H1 (cell line): ENCODE data around the gene ADAMTS16. TPM values are rescaled to one million over a fixed set of nuclear protein-coding genes. Genes with fewer than 3 reads are reported as not detected.
A peak's percentile ranks its signal among the peaks of the same experiment; 100 is the strongest.

Experiments
- CTCF ChIA-PET: fragments of 300-600 bp; sonication (Branson Sonifier 250); formaldehyde crosslinking; loops from one replicate; lab custom pipeline; 2021; ENCODE audit not compliant: partially characterized antibody; lab: Charles Lee
- POLR2A ChIA-PET: fragments of 300-600 bp; sonication (Branson Sonifier 250); formaldehyde crosslinking; loops from one replicate; lab custom pipeline; 2021; ENCODE audit warnings: inconsistent platforms; ENCODE audit not compliant: partially characterized antibody; lab: Charles Lee
- DNase-seq, 2 experiments: peaks; one replicate each; pipeline versions ENCODE4 v3.0.0 to v3.0.0-alpha.2; 2010 to 2022; ENCODE audit warnings: low spot score in 2 of 2, low read depth in 1 of 2, mixed read lengths in 1 of 2
- FAIRE-seq: peaks from 2 replicates; lab custom pipeline; 2011; peaks lifted over from hg19 to GRCh38; lab: Jason Lieb, UNC
- H2AFZ ChIP-seq: 2 replicates; pipeline ENCODE4 v1.8.1; 2012; ENCODE audit warnings: low read length, inconsistent platforms
- H2AK5ac ChIP-seq: 2 replicates; pipeline ENCODE4 v1.6.1; 2013; ENCODE audit warnings: low read depth, low read length
- H2BK120ac ChIP-seq: replicated peaks from 2 replicates; pipeline ENCODE3; 2013; ENCODE audit warnings: low read depth, low read length, inconsistent platforms
- H2BK12ac ChIP-seq: 2 replicates; pipeline ENCODE4 v1.6.1; 2013; ENCODE audit warnings: low read depth, low read length
- H2BK15ac ChIP-seq: 2 replicates; pipeline ENCODE4 v1.6.1; 2013; ENCODE audit warnings: low read length
- H2BK20ac ChIP-seq: 2 replicates; pipeline ENCODE4 v1.6.1; 2013; ENCODE audit warnings: low read length
- H2BK5ac ChIP-seq: 2 replicates; pipeline ENCODE4 v1.6.1; 2013; ENCODE audit warnings: low read depth, low read length
- H3K14ac ChIP-seq: 2 replicates; pipeline ENCODE4 v1.6.1; 2013; ENCODE audit warnings: inconsistent platforms; ENCODE audit not compliant: insufficient read length
- H3K18ac ChIP-seq: 2 replicates; pipeline ENCODE4 v1.6.1; 2013; ENCODE audit warnings: low read length; ENCODE audit errors: extremely low read depth
- H3K23ac ChIP-seq: 2 replicates; pipeline ENCODE4 v1.6.1; 2013; ENCODE audit warnings: inconsistent platforms; ENCODE audit not compliant: insufficient read length
- H3K23me2 ChIP-seq: 2 replicates; pipeline ENCODE4 v1.6.1; 2013; ENCODE audit warnings: low read depth, low read length
- H3K27ac ChIP-seq: 2 replicates; pipeline ENCODE4 v1.6.1; 2011; ENCODE audit warnings: low read depth, low read length, inconsistent platforms
- H3K27me3 ChIP-seq, 4 experiments: replicated peaks in 1 of 4; 1 replicate in 1 of 4; 2 replicates in 3 of 4; pipeline versions ENCODE4 v1.6.1 to v1.8.1; 2011 to 2013; ENCODE audit warnings: low read length in 3 of 4, mild to moderate bottlenecking in 3 of 4, inconsistent platforms in 2 of 4, mixed read lengths in 2 of 4, moderate library complexity in 1 of 4; ENCODE audit not compliant: control insufficient read depth in 3 of 4, insufficient read depth in 3 of 4; ENCODE audit errors: extremely low read depth in 1 of 4
- H3K36me3 ChIP-seq, 4 experiments: 2 replicates each; pipeline versions ENCODE4 v1.6.1 to v1.8.1; 2011 to 2013; ENCODE audit warnings: mild to moderate bottlenecking in 4 of 4, low read length in 3 of 4, moderate library complexity in 2 of 4, control low read depth in 1 of 4, inconsistent platforms in 1 of 4; ENCODE audit not compliant: insufficient read depth in 4 of 4, control insufficient read depth in 2 of 4
- H3K4ac ChIP-seq: replicated peaks from 2 replicates; pipeline ENCODE3; 2013; ENCODE audit warnings: low read length, low read depth, mixed read lengths, inconsistent platforms; ENCODE audit not compliant: insufficient read length
- H3K4me1 ChIP-seq, 4 experiments: replicated peaks in 1 of 4; 1 replicate in 1 of 4; 2 replicates in 3 of 4; pipeline versions ENCODE4 v1.6.1 to v1.8.1; 2011 to 2013; ENCODE audit warnings: low read length in 3 of 4, inconsistent platforms in 2 of 4, mixed read lengths in 1 of 4; ENCODE audit not compliant: insufficient read depth in 4 of 4, control insufficient read depth in 3 of 4
- H3K4me2 ChIP-seq, 2 experiments: 2 replicates each; pipeline versions ENCODE4 v1.6.1 to v1.8.1; 2011 to 2013; ENCODE audit warnings: low read depth in 2 of 2, low read length in 2 of 2, control low read depth in 1 of 2, inconsistent platforms in 1 of 2, mild to moderate bottlenecking in 1 of 2; ENCODE audit not compliant: insufficient read depth in 1 of 2
- H3K4me3 ChIP-seq, 4 experiments: fragments of 200-600, 300-600 bp in 1 of 4; sonication (generic), shearing (Covaris generic), sonication (Bioruptor Twin) in 1 of 4; 2 replicates each; pipeline versions ENCODE4 v1.5.1 to v1.8.1; 2011 to 2016; ENCODE audit warnings: low read length in 4 of 4, low read depth in 3 of 4, control low read depth in 2 of 4, inconsistent platforms in 2 of 4, mild to moderate bottlenecking in 2 of 4, mixed read lengths in 1 of 4, moderate library complexity in 1 of 4; ENCODE audit not compliant: insufficient read depth in 2 of 4; ENCODE audit errors: extremely low read depth in 1 of 4
- H3K56ac ChIP-seq: replicated peaks from 2 replicates; pipeline ENCODE3; 2013; ENCODE audit warnings: low read depth, mild to moderate bottlenecking, mixed read lengths, low read length, inconsistent platforms; ENCODE audit not compliant: insufficient read length
- H3K79me1 ChIP-seq: 2 replicates; pipeline ENCODE4 v1.6.1; 2013; ENCODE audit warnings: low read depth, low read length, control low read depth
- H3K79me2 ChIP-seq, 2 experiments: 2 replicates each; pipeline versions ENCODE4 v1.6.1 to v1.8.1; 2012 to 2013; ENCODE audit warnings: low read length in 2 of 2, mild to moderate bottlenecking in 2 of 2, inconsistent platforms in 1 of 2; ENCODE audit not compliant: insufficient read depth in 2 of 2, control insufficient read depth in 1 of 2
- H3K9ac ChIP-seq, 4 experiments: replicated peaks in 1 of 4; 1 replicate in 1 of 4; 2 replicates in 3 of 4; pipeline versions ENCODE4 v1.6.1 to v1.8.1; 2011 to 2013; ENCODE audit warnings: low read depth in 3 of 4, low read length in 3 of 4, control low read depth in 2 of 4, mild to moderate bottlenecking in 2 of 4, moderate library complexity in 2 of 4, inconsistent platforms in 1 of 4; ENCODE audit errors: extremely low read depth in 1 of 4
- H3K9me3 ChIP-seq, 2 experiments: 2 replicates each; pipeline versions ENCODE4 v1.6.1 to v1.8.1; 2012 to 2013; ENCODE audit warnings: mild to moderate bottlenecking in 2 of 2, moderate library complexity in 2 of 2, control low read depth in 1 of 2, inconsistent platforms in 1 of 2, low read depth in 1 of 2, low read length in 1 of 2, mixed read lengths in 1 of 2; ENCODE audit not compliant: insufficient read depth in 2 of 2
- H4K20me1 ChIP-seq, 2 experiments: replicated peaks in 1 of 2; 2 replicates each; pipeline versions ENCODE3 to v1.8.1; 2011 to 2013; ENCODE audit warnings: inconsistent platforms in 2 of 2, low read length in 2 of 2, mild to moderate bottlenecking in 1 of 2; ENCODE audit not compliant: insufficient read depth in 2 of 2, control insufficient read depth in 1 of 2
- H4K5ac ChIP-seq: 2 replicates; pipeline ENCODE4 v1.6.1; 2013; ENCODE audit warnings: low read length, low read depth, mixed read lengths, inconsistent platforms; ENCODE audit not compliant: insufficient read length
- H4K8ac ChIP-seq: 2 replicates; pipeline ENCODE4 v1.8.0; 2013; ENCODE audit warnings: mild to moderate bottlenecking, moderate library complexity, low read length, inconsistent platforms; ENCODE audit not compliant: insufficient read depth; ENCODE audit errors: extremely low read depth
- H4K91ac ChIP-seq: replicated peaks from 2 replicates; pipeline ENCODE3; 2013; ENCODE audit warnings: low read length, mixed read lengths, inconsistent platforms; ENCODE audit not compliant: insufficient read length
- RAD21 ChIP-seq, 2 experiments: IDR thresholded peaks in 1 of 2; conservative IDR thresholded peaks in 1 of 2; 2 replicates each; pipeline ENCODE4 v1.6.1; 2011; ENCODE audit warnings: low read depth in 2 of 2, low read length in 2 of 2, improper control_type of control experiment in 1 of 2, inconsistent platforms in 1 of 2, mild to moderate bottlenecking in 1 of 2, moderate library complexity in 1 of 2
- WGBS, 2 experiments: shearing (Covaris generic) in 1 of 2; methylation state at CpG; one replicate each; pipeline versions ENCODE4 v1.1.6 to v1.1.7; 2013 to 2015; ENCODE audit warnings: low lambda C conversion rate in 2 of 2, mixed read lengths in 2 of 2, inconsistent platforms in 1 of 2, low coverage in 1 of 2, missing lambda C conversion rate in 1 of 2; ENCODE audit not compliant: insufficient replicate concordance in 2 of 2, insufficient coverage in 1 of 2, insufficient read length in 1 of 2; ENCODE audit errors: extremely low coverage in 1 of 2, missing lambda C conversion rate in 1 of 2; 5-methylcytosine and 5-hydroxymethylcytosine counted together
- polyA plus RNA-seq, 7 experiments: library from polyadenylated mRNA; depleted of rRNA in 3 of 7; stranded (reverse) in 5 of 7; unstranded in 2 of 7; fragments of >200 nt in 5 of 7; fragments of 200-250 nt in 2 of 7; gene quantifications; 1 replicate in 5 of 7; 2 replicates in 1 of 7; 4 replicates in 1 of 7; pipeline versions ENCODE4 v1.2.1 to v1.2.3, GENCODE V29; 2011 to 2013; ENCODE audit warnings: missing spikeins in 2 of 7, mixed read lengths in 2 of 7
- total RNA-seq: library from RNA; stranded (reverse); fragmentation: NEBNext Ultra II Directional; extraction: Animal tissue kit (Norgen Biotek cat#: 25700); gene quantifications from 2 replicates; pipeline ENCODE4 v1.2.1, GENCODE V29; 2021

Gene ADAMTS16
- total and polyA plus RNA-seq, 2 of the 8 experiments (the other 6 are each of a cell fraction or from before 2014, with no cell fraction given): 3.7 to 16.0 TPM

GRCh38 chr5:5353681-5354080 is 213.6 kb downstream of the ADAMTS16 start:
- H3K9me3 ChIP-seq: no peaks in the 10 kb centered on the region
- CTCF ChIA-PET: interaction anchor here (0.8 kb wide), 2 partner anchors 9 to 10 kb away, joined by 3 to 5 read pairs; no protein-coding TSS in a partner anchor
- H2BK120ac ChIP-seq: no peak overlapping the region
- H3K27me3 ChIP-seq: no peaks in the 10 kb centered on the region; a peak in 1 of 7 replicates
- H3K4ac ChIP-seq: no peak overlapping the region
- no peak overlapping the region for H2AFZ ChIP-seq
- H3K4me3 ChIP-seq: no peak overlapping the region
- DNase-seq (peak in 1 of 2 experiments; percentile 57), FAIRE-seq (no peak)
- no peak overlapping the region for H3K56ac ChIP-seq
- 80% methylated on average over 10 of the region's 10 CpGs; no CpG with 5 or more reads in 1 of the 2 experiments for WGBS, 2 experiments
- no peak overlapping the region for H3K14ac ChIP-seq
- H4K8ac ChIP-seq: no peak overlapping the region
- H3K36me3 ChIP-seq: no peaks in the 10 kb centered on the region
- H3K23ac ChIP-seq: no peak overlapping the region
- peaks cover 3% of the 10 kb centered on the region for H3K79me1 ChIP-seq
- no peak overlapping the region for H2BK20ac ChIP-seq
- no peak overlapping the region for H3K18ac ChIP-seq
- H2AK5ac ChIP-seq: no peak overlapping the region
- no peak overlapping the region for H2BK12ac ChIP-seq
- peaks cover 0 to 3% of the 10 kb centered on the region in 2 experiments for H4K20me1 ChIP-seq
- H3K4me1 ChIP-seq: no peaks in the 10 kb centered on the region; a peak in 1 of 7 replicates
- H4K5ac ChIP-seq: no peak overlapping the region
- no peak overlapping the region for H3K27ac ChIP-seq
- no peak overlapping the region for H3K9ac ChIP-seq
- H3K23me2 ChIP-seq: peaks cover 3% of the 10 kb centered on the region; the same call in 1 of the 2 replicates
- H2BK15ac ChIP-seq: no peak overlapping the region
- POLR2A ChIA-PET: no interaction called here
- no peaks in the 10 kb centered on the region for H3K79me2 ChIP-seq
- H3K4me2 ChIP-seq: no peak overlapping the region
- no peak overlapping the region for H4K91ac ChIP-seq
- H2BK5ac ChIP-seq: no peak overlapping the region
- TF ChIP-seq RAD21 (IDR thresholded peaks at IDR 0.05 in 1 of 2, conservative IDR thresholded peaks at IDR 0.05 in 1 of 2; ENCODE audit: low read depth in 2 of 2, low read length in 2 of 2): peak; percentile 20 to 47
